ENCODE data around the gene JPT1.

JPT1 gene

GRCh38 chr17:75115555-75115954 is 38.8 kb downstream of the JPT1 start:
- Histone ChIP-seq H3K36me3 (ENCODE audit: insufficient read depth, low read length) (peaks cover 15% of the 10 kb centered on the region), H3K9me3 (ENCODE audit: low read length) (no peaks in the 10 kb centered on the region), H2AFZ (ENCODE audit: low read depth, low read length) (no peak overlapping the region), H3K4me3 (ENCODE audit: low read length) (no peak overlapping the region), H3K27me3 (ENCODE audit: insufficient read depth, low read length) (no peaks in the 10 kb centered on the region), H3K4me1 (ENCODE audit: insufficient read depth, low read length) (peaks cover 1% of the 10 kb centered on the region)

- H3K36me3 ChIP-seq (ENCODE audit: insufficient read depth, low read length) = peaks cover 12% of the 10 kb centered on the region
- H3K4me1 ChIP-seq (ENCODE audit: insufficient read depth, low read length) = peaks cover 6% of the 10 kb centered on the region
- H3K27me3 ChIP-seq (ENCODE audit: insufficient read depth, low read length) = no peaks in the 10 kb centered on the region
- H3K9me3 ChIP-seq (ENCODE audit: low read length) = no peaks in the 10 kb centered on the region
- H3K4me3 ChIP-seq (ENCODE audit: low read length) = no peak overlapping the region
- H2AFZ ChIP-seq (ENCODE audit: low read depth, low read length) = no peak overlapping the region
Observed at GRCh38 chr17:75114552-75115314, 39.6 kb downstream of the JPT1 start.

- H3K36me3 ChIP-seq (ENCODE audit: insufficient read depth, low read length) = peaks cover 12% of the 10 kb centered on the region
- H3K4me3 ChIP-seq (ENCODE audit: low read length) = no peak overlapping the region
- no peaks in the 10 kb centered on the region for H3K9me3 ChIP-seq (ENCODE audit: low read length)
- no peaks in the 10 kb centered on the region for H3K27me3 ChIP-seq (ENCODE audit: insufficient read depth, low read length)
- no peak overlapping the region for H2AFZ ChIP-seq (ENCODE audit: low read depth, low read length)
- peaks cover 12% of the 10 kb centered on the region for H3K4me1 ChIP-seq (ENCODE audit: insufficient read depth, low read length)
Observed at GRCh38 chr17:75113798-75114551, 40.3 kb downstream of the JPT1 start.

- peaks cover 9% of the 10 kb centered on the region for H3K36me3 ChIP-seq (ENCODE audit: insufficient read depth, low read length)
- H3K4me1 ChIP-seq (ENCODE audit: insufficient read depth, low read length) = peaks cover 14% of the 10 kb centered on the region
- no peaks in the 10 kb centered on the region for H3K27me3 ChIP-seq (ENCODE audit: insufficient read depth, low read length)
- H3K9me3 ChIP-seq (ENCODE audit: low read length) = no peaks in the 10 kb centered on the region
- no peak overlapping the region for H2AFZ ChIP-seq (ENCODE audit: low read depth, low read length)
- no peak overlapping the region for H3K4me3 ChIP-seq (ENCODE audit: low read length)
Observed at GRCh38 chr17:75111777-75112335, 42.5 kb downstream of the JPT1 start.

- Histone ChIP-seq H3K36me3 (ENCODE audit: insufficient read depth, low read length) (no peaks in the 10 kb centered on the region), H2AFZ (ENCODE audit: low read depth, low read length) (no peak overlapping the region), H3K4me1 (ENCODE audit: insufficient read depth, low read length) (peaks cover 14% of the 10 kb centered on the region), H3K4me3 (ENCODE audit: low read length) (peak overlapping the region; percentile 90), H3K9me3 (ENCODE audit: low read length) (no peaks in the 10 kb centered on the region), H3K27me3 (ENCODE audit: insufficient read depth, low read length) (no peaks in the 10 kb centered on the region)
Observed at GRCh38 chr17:75110234-75110937, 43.9 kb downstream of the JPT1 start.

- peaks cover 14% of the 10 kb centered on the region for H3K4me1 ChIP-seq (ENCODE audit: insufficient read depth, low read length)
- H3K9me3 ChIP-seq (ENCODE audit: low read length) = no peaks in the 10 kb centered on the region
- H2AFZ ChIP-seq (ENCODE audit: low read depth, low read length) = peak within 1 kb of the TSS; percentile 98
- no peaks in the 10 kb centered on the region for H3K36me3 ChIP-seq (ENCODE audit: insufficient read depth, low read length)
- H3K27me3 ChIP-seq (ENCODE audit: insufficient read depth, low read length) = no peaks in the 10 kb centered on the region
- H3K4me3 ChIP-seq (ENCODE audit: low read length) = peak within 1 kb of the TSS; percentile 90
Observed at GRCh38 chr17:75109407-75110233, 44.7 kb downstream of the JPT1 start, which contains the start of gene ARMC7. Gene ARMC7 (plus strand): TSS chr17:75109969. CDS start chr17:75110289, 320 bp downstream.

- H3K9me3 ChIP-seq (ENCODE audit: low read length) = no peaks in the 10 kb centered on the region
- H3K36me3 ChIP-seq (ENCODE audit: insufficient read depth, low read length) = no peaks in the 10 kb centered on the region
- H2AFZ ChIP-seq (ENCODE audit: low read depth, low read length) = peak overlapping the region; percentile 98
- peak overlapping the region; percentile 90 for H3K4me3 ChIP-seq (ENCODE audit: low read length)
- H3K4me1 ChIP-seq (ENCODE audit: insufficient read depth, low read length) = peaks cover 14% of the 10 kb centered on the region
- H3K27me3 ChIP-seq (ENCODE audit: insufficient read depth, low read length) = peaks cover under 1% of the 10 kb centered on the region
Observed at GRCh38 chr17:75109046-75109406, 45.3 kb downstream of the JPT1 start.

- Histone ChIP-seq H3K4me1 (ENCODE audit: insufficient read depth, low read length) (peaks cover 14% of the 10 kb centered on the region), H3K9me3 (ENCODE audit: low read length) (no peaks in the 10 kb centered on the region), H3K4me3 (ENCODE audit: low read length) (no peak overlapping the region), H2AFZ (ENCODE audit: low read depth, low read length) (no peak overlapping the region), H3K36me3 (ENCODE audit: insufficient read depth, low read length) (no peaks in the 10 kb centered on the region), H3K27me3 (ENCODE audit: insufficient read depth, low read length) (peaks cover 6% of the 10 kb centered on the region)
Observed at GRCh38 chr17:75108193-75108592, 46.1 kb downstream of the JPT1 start.

GRCh38 chr17:75105126-75106080 is 48.9 kb downstream of the JPT1 start:
- Histone ChIP-seq H3K4me3 (ENCODE audit: low read length) (no peak overlapping the region), H3K27me3 (ENCODE audit: insufficient read depth, low read length) (peaks cover 6% of the 10 kb centered on the region), H3K36me3 (ENCODE audit: insufficient read depth, low read length) (no peaks in the 10 kb centered on the region), H2AFZ (ENCODE audit: low read depth, low read length) (no peak overlapping the region), H3K9me3 (ENCODE audit: low read length) (no peaks in the 10 kb centered on the region), H3K4me1 (ENCODE audit: insufficient read depth, low read length) (peaks cover 11% of the 10 kb centered on the region)

GRCh38 chr17:75103601-75104554 is 50.4 kb downstream of the JPT1 start:
- Histone ChIP-seq H3K9me3 (ENCODE audit: low read length) (no peaks in the 10 kb centered on the region), H3K4me3 (ENCODE audit: low read length) (no peak overlapping the region), H3K27me3 (ENCODE audit: insufficient read depth, low read length) (peaks cover 6% of the 10 kb centered on the region)

GRCh38 chr17:75102385-75102821 is 51.9 kb downstream of the JPT1 start:
- no peaks in the 10 kb centered on the region for H3K4me1 ChIP-seq (ENCODE audit: insufficient read depth, low read length)
- H3K4me3 ChIP-seq (ENCODE audit: low read length) = no peak overlapping the region
- no peaks in the 10 kb centered on the region for H3K36me3 ChIP-seq (ENCODE audit: insufficient read depth, low read length)
- H3K27me3 ChIP-seq (ENCODE audit: insufficient read depth, low read length) = peaks cover 6% of the 10 kb centered on the region
- H2AFZ ChIP-seq (ENCODE audit: low read depth, low read length) = no peak overlapping the region
- H3K9me3 ChIP-seq (ENCODE audit: low read length) = no peaks in the 10 kb centered on the region

More at GRCh38 chr17:75103601-75104554, 50.4 kb downstream of the JPT1 start:
- Histone ChIP-seq H3K4me1 (ENCODE audit: insufficient read depth, low read length) (peaks cover 1% of the 10 kb centered on the region), H3K36me3 (ENCODE audit: insufficient read depth, low read length) (no peaks in the 10 kb centered on the region), H2AFZ (ENCODE audit: low read depth, low read length) (no peak overlapping the region)

All from neuron (in vitro differentiated cells).